NCI-H345 (cell line): ENCODE results near the gene SLC12A7.
"Not testable (repeated sequence)": the region's sequence is repeated elsewhere in the genome, so short reads cannot be mapped to it uniquely, and the experiment has no call there.

Experiments
- DNase-seq: peaks from one replicate; lab custom pipeline; 2025; lab: John Stamatoyannopoulos, UW

The SLC12A7 gene

GRCh38 chr5:1109542-1110306 is 2.1 kb downstream of the SLC12A7 start:
- no peak for DNase-seq

- no peak for DNase-seq
Measured at GRCh38 chr5:1108865-1109174, 3.0 kb downstream of the SLC12A7 start.

- DNase-seq = no peak
Measured at GRCh38 chr5:1108023-1108864, 3.6 kb downstream of the SLC12A7 start.

- no peak for DNase-seq
Measured at GRCh38 chr5:1107167-1108022, 4.5 kb downstream of the SLC12A7 start.

GRCh38 chr5:1106385-1107166 is 5.3 kb downstream of the SLC12A7 start:
- no peak for DNase-seq

- DNase-seq = no peak
Measured at GRCh38 chr5:1105350-1106265, 6.3 kb downstream of the SLC12A7 start.

DNA sequence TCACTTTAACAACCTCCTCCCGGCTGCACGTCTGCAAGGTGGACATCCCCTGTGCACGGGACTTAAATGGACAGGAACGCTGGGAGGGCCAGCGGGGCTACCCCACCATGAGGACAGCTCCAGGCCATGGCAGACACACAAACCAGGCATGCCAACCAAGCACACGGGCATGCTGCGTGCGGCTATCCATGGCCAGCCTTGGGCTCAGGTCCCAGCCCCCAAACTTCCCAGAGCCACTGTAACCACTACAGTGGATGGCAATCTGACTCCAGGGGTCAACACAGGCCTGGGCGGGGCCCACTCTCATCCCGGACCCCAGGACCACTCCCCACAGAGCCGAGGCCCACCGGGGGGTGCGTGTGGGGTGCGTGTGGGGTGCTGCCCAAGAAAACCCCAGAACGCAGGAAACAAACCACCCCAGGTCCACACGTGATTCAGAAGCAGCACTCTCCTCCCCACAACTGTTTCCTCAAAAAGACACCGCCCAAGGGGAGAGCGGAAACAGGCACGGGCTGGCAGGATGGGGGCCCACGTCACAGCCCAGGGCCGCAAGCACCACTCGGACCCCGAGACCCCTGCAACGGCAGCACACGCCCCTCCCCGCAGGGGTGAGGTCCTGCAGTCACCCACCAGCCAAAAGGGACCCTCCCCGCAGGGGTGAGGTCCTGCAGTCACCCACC is 7.4 kb downstream of the SLC12A7 start:
- DNase-seq = no peak

- no peak for DNase-seq
Measured at GRCh38 chr5:1103505-1104326, 8.1 kb downstream of the SLC12A7 start.

GRCh38 chr5:1103093-1103492 is 8.8 kb downstream of the SLC12A7 start:
- DNase-seq = no peak

- DNase-seq = no peak
Measured at GRCh38 chr5:1101961-1102713, 9.7 kb downstream of the SLC12A7 start.

DNA sequence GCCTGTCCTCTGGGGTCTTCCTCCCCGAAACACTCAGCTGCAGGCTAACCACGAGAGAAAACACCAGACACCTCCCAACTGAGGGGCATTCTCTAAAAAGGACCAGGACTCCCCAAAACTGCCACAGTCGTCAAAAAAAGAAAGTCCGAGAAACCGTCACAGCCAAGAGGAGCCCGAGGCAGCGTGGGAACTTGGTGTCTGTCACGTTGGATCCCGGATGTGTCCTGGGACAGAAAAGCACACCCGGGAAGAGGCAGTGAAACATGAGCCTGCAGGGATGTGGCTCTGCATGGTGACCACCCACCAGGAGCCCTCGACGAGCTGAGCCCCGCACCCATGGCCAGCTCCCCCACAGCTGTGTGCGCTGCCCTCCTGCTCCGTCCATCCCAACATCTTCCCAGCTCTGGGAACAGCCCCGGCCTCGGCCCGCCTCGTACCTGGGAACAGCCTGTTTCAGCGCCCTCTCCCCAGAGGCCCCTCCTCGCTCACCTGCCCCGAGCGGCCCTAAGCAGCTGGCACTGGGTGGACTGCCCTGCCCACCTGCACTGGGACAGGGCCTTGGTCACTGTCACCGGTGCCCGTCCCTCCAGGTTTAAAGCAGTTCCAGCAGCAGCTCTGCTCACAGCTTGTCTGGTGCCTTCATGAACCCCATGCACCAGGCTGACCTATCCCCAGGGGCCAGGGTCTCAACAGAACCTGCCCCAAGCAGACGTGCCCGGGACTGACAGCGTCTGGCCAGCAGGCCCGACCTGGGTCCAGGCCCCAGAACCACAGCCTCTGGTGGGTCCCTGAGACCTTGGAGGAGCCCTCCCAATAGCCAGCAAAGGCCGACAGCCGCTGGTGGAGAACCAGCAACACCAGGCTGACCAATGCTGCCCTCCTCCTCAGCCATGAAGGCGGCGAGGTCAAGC is 10.9 kb downstream of the SLC12A7 start:
- DNase-seq = no peak

DNA sequence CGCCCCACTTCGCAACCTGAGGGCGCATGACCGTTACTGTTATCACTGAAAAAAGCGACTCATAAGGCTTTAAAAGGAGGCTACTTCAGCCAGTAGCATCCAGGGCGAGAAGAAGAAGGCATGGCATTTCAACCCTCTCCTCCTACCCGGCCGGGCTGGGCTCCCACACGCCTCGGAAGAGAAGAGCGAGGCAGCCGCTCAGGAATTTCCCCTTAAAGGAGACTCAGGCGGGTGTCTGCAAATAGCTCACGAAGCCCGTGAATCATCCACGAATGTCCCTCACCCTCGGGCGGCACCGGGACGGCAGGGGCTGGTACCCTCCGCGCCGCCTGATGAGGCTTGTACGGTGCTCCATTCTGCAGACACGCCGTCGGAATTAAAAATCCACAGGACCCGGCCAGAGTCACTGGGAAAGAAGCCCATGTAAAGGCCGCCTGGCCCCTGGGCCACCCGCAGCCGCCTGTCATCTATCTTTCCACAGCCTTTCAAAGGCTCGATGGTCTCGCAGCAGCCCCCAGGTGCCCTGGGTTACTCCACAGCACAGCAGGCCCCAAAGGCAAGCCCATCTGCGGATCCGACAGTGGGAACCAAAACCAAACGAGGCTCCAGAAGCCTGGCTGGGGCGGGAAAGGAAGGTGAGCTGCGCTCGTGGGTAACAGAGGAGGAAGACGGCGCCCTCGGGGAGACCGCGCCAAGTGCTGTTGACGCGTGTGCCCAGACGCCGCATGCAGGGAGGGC is 11.8 kb downstream of the SLC12A7 start:
- no peak for DNase-seq

- no peak for DNase-seq
Measured at GRCh38 chr5:1098986-1099597, 12.8 kb downstream of the SLC12A7 start.

- not testable (repeated sequence) for DNase-seq
Measured at GRCh38 chr5:1097988-1098385, 13.9 kb downstream of the SLC12A7 start.

DNA sequence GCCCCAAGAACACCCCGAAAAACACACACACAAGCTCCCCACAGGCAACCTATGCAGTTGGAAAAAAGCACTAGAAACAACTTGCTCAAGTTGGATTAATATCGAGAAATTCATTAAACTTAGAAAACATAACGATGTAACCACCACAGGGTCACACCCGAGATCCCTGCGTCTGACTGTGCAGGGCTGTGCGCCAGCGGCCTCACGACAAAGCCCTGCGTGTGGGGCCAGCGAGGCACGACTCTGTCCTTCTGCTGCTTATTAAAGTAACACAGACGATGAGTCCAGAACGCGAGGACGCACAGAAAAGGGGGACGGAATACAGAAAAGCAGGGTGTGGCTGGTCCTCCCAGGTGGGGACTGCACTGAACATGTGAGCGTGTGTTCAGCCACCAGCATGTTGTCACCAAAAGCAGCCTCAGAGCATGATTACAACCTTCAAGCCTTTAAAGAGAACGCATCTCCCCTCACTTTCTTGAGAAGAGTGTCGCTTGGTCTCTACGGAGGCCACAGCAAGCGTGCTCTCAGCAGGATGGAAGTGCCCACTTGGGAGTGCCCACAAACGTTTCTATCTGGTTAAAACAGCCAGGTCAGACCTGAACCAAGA is 14.4 kb downstream of the SLC12A7 start:
- no peak for DNase-seq

DNA sequence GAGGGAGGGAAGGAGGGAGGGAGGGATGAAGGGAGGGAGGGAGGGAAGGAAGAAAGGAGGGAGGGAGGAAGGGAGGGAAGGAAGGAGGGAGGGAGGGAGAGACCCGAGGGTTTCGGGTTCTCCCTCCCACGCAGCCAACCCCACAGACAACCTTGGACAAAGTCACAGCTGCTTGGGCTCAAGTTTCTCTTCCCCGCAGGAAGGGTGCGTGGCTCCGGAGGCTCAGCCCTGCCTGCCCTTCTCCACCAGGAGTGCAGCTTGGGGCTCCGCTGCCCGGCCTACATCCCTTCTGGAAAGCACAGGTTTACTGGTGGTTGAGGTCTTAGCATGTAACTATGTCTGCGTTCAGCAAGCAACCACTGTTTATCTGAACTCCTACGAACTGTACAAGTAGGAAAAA is 15.0 kb downstream of the SLC12A7 start:
- no peak for DNase-seq
